WTC11 (cell line): ENCODE measurements around the gene NINL.

Experiments used
- FOXK1 ChIP-seq: sonication (generic); formaldehyde crosslinking; IDR thresholded peaks from 2 replicates; pipeline ENCODE4 v1.8.0; 2022; ENCODE audit warnings: mild to moderate bottlenecking, moderate library complexity, missing genetic modification reagents
- SP1 ChIP-seq: sonication (generic); formaldehyde crosslinking; conservative IDR thresholded peaks from 2 replicates; pipeline ENCODE4 v1.8.1; 2022; ENCODE audit warnings: missing genetic modification reagents
- TF ChIP-seq, protein P1 (sequence below): sonication (generic); formaldehyde crosslinking; IDR thresholded peaks from 2 replicates; pipeline ENCODE4 v1.8.0; 2022; ENCODE audit warnings: mild to moderate bottlenecking, missing genetic modification reagents
- TF ChIP-seq, protein P2 (sequence below): fragments of 200-600 bp; IDR thresholded peaks from 2 replicates; pipeline ENCODE4 v1.8.0; 2022; ENCODE audit warnings: antibody characterized with exemption
- TF ChIP-seq, protein P3 (sequence below): sonication (generic); formaldehyde crosslinking; conservative IDR thresholded peaks from 2 replicates; pipeline ENCODE4 v1.8.1; 2022; ENCODE audit warnings: mild to moderate bottlenecking, missing genetic modification reagents
- TF ChIP-seq, protein P4 (sequence below): sonication (generic); formaldehyde crosslinking; IDR thresholded peaks from 2 replicates; pipeline ENCODE4 v1.8.0; 2022; ENCODE audit warnings: mild to moderate bottlenecking, missing genetic modification reagents
- TF ChIP-seq, protein P5 (sequence below): sonication (generic); formaldehyde crosslinking; IDR thresholded peaks from 2 replicates; pipeline ENCODE4 v1.8.1; 2022; ENCODE audit warnings: low read depth, mild to moderate bottlenecking, moderate library complexity, missing genetic modification reagents, borderline replicate concordance

DNA sequence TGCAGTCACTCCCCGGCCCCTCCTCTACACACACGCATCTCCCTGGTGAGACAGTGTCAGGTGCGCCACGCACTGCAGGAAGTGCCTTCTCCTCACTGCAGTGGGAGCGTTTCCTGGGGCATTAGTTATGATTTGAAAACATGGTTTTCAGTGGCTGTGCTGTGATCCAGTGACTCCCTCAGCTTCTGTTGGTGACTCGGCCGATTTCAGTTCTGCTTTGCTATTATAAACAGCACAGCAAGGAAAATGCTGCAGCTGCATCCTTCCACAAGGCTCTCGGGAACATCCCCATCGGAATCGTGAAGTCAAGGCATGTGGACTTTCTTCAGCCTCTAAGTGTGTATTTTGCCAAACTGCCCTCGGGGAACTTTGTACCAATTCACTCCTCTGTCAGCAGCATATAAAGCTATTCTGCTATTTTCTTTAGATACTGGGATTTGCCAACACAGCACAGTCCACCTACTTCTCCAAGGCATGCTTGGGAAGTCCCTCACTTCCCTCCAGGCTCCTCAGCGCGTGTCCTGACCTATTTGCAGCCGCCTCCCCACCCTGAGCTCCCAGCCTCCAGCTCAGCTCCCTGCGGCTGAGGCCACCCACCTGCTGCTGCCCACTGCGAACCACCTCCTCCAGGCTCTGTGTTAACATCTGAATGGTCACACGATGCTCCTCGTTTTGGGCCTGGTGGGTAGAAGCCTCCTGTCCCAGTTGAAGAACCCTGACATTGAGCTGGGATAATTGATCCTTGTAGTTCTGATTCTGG lies 123.4 kb downstream of the NINL start:
- TF ChIP-seq, protein P1, sequence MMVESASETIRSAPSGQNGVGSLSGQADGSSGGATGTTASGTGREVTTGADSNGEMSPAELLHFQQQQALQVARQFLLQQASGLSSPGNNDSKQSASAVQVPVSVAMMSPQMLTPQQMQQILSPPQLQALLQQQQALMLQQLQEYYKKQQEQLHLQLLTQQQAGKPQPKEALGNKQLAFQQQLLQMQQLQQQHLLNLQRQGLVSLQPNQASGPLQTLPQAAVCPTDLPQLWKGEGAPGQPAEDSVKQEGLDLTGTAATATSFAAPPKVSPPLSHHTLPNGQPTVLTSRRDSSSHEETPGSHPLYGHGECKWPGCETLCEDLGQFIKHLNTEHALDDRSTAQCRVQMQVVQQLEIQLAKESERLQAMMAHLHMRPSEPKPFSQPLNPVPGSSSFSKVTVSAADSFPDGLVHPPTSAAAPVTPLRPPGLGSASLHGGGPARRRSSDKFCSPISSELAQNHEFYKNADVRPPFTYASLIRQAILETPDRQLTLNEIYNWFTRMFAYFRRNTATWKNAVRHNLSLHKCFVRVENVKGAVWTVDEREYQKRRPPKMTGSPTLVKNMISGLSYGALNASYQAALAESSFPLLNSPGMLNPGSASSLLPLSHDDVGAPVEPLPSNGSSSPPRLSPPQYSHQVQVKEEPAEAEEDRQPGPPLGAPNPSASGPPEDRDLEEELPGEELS (CRISPR knock-in tag): no peak
- TF ChIP-seq, protein P2, sequence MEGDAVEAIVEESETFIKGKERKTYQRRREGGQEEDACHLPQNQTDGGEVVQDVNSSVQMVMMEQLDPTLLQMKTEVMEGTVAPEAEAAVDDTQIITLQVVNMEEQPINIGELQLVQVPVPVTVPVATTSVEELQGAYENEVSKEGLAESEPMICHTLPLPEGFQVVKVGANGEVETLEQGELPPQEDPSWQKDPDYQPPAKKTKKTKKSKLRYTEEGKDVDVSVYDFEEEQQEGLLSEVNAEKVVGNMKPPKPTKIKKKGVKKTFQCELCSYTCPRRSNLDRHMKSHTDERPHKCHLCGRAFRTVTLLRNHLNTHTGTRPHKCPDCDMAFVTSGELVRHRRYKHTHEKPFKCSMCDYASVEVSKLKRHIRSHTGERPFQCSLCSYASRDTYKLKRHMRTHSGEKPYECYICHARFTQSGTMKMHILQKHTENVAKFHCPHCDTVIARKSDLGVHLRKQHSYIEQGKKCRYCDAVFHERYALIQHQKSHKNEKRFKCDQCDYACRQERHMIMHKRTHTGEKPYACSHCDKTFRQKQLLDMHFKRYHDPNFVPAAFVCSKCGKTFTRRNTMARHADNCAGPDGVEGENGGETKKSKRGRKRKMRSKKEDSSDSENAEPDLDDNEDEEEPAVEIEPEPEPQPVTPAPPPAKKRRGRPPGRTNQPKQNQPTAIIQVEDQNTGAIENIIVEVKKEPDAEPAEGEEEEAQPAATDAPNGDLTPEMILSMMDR: no peak
- TF ChIP-seq, protein P3, sequence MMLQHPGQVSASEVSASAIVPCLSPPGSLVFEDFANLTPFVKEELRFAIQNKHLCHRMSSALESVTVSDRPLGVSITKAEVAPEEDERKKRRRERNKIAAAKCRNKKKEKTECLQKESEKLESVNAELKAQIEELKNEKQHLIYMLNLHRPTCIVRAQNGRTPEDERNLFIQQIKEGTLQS: no peak
- TF ChIP-seq FOXK1 (CRISPR knock-in tag) (no peak), SP1 (CRISPR knock-in tag) (no peak)
- TF ChIP-seq, protein P4, sequence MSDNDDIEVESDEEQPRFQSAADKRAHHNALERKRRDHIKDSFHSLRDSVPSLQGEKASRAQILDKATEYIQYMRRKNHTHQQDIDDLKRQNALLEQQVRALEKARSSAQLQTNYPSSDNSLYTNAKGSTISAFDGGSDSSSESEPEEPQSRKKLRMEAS (CRISPR knock-in tag): no peak
- TF ChIP-seq, protein P5, sequence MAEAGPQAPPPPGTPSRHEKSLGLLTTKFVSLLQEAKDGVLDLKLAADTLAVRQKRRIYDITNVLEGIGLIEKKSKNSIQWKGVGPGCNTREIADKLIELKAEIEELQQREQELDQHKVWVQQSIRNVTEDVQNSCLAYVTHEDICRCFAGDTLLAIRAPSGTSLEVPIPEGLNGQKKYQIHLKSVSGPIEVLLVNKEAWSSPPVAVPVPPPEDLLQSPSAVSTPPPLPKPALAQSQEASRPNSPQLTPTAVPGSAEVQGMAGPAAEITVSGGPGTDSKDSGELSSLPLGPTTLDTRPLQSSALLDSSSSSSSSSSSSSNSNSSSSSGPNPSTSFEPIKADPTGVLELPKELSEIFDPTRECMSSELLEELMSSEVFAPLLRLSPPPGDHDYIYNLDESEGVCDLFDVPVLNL (CRISPR knock-in tag): no peak
